Smooth muscle cell (in vitro differentiated cells): ENCODE data around the gene SHKBP1. TPM values are rescaled to one million over a fixed set of nuclear protein-coding genes. Genes with fewer than 3 reads are reported as not detected.

Experiments used
- DNase-seq: peaks from one replicate; lab custom pipeline; 2025; ENCODE audit not compliant: unreplicated experiment; lab: John Stamatoyannopoulos, UW
- H2AFZ ChIP-seq: fragments of 200-600 bp; sonication (generic); 2 replicates; pipeline ENCODE4 v1.6.0; 2016; ENCODE audit warnings: antibody characterized with exemption, low read depth, mild to moderate bottlenecking
- H3F3A ChIP-seq: fragments of 200-600 bp; sonication (generic); 2 replicates; pipeline ENCODE4 v1.6.0; 2017; ENCODE audit warnings: antibody characterized with exemption, low read depth
- H3K27ac ChIP-seq: fragments of 200-600 bp; sonication (generic); 2 replicates; pipeline ENCODE4 v1.5.1; 2016; ENCODE audit warnings: low read depth, mild to moderate bottlenecking
- H3K27me3 ChIP-seq: fragments of 200-600 bp; sonication (generic); 2 replicates; pipeline ENCODE4 v1.6.1; 2016; ENCODE audit warnings: low read depth, mild to moderate bottlenecking
- H3K36me3 ChIP-seq: fragments of 200-600 bp; sonication (generic); 2 replicates; pipeline ENCODE4 v1.5.1; 2016; ENCODE audit warnings: low read depth
- H3K4me1 ChIP-seq: fragments of 200-600 bp; sonication (generic); 2 replicates; pipeline ENCODE4 v1.5.1; 2016; ENCODE audit warnings: low read depth
- H3K4me2 ChIP-seq: fragments of 200-600 bp; sonication (generic); 2 replicates; pipeline ENCODE4 v1.6.0; 2016; ENCODE audit warnings: mild to moderate bottlenecking
- H3K4me3 ChIP-seq: fragments of 200-600 bp; sonication (generic); 2 replicates; pipeline ENCODE4 v1.5.1; 2016; ENCODE audit warnings: mild to moderate bottlenecking
- H3K79me2 ChIP-seq: fragments of 200-600 bp; sonication (generic); 2 replicates; pipeline ENCODE4 v1.6.0; 2016; ENCODE audit warnings: low read depth, mild to moderate bottlenecking
- H3K9ac ChIP-seq: fragments of 200-600 bp; sonication (generic); 2 replicates; pipeline ENCODE4 v1.6.0; 2016; ENCODE audit warnings: low read depth
- H3K9me3 ChIP-seq: fragments of 200-600 bp; sonication (generic); replicated peaks from 2 replicates; pipeline ENCODE4 v1.5.1; 2016; ENCODE audit warnings: low read depth
- H4K20me1 ChIP-seq: fragments of 200-600 bp; sonication (generic); 2 replicates; pipeline ENCODE4 v1.6.0; 2016; ENCODE audit warnings: low read depth
- CTCF ChIP-seq: fragments of 200-600 bp; sonication (generic); IDR thresholded peaks from 2 replicates; pipeline ENCODE4 v1.5.1; 2017; ENCODE audit warnings: borderline replicate concordance, mild to moderate bottlenecking, antibody characterized with exemption; ENCODE audit not compliant: insufficient read depth, poor library complexity, severe bottlenecking
- WGBS: methylation state at CpG from one replicate; pipeline ENCODE4 v1.1.7; 2016; ENCODE audit warnings: low lambda C conversion rate; 5-methylcytosine and 5-hydroxymethylcytosine counted together
- polyA plus RNA-seq: library from polyadenylated mRNA; unstranded; fragments of >200 nt; fragmentation: Nextera tagmentation; extraction: Ambion mirVana; gene quantifications from 2 replicates; pipeline ENCODE4 v1.2.1, GENCODE V29; 2016
- total RNA-seq: library from RNA; depleted of rRNA; stranded (reverse); fragments of >200 nt; gene quantifications from 2 replicates; pipeline ENCODE4 v1.2.3, GENCODE V29; 2014

SHKBP1 gene
- total and polyA plus RNA-seq, 2 experiments from 2014 or later: 40.9 to 90.8 TPM

GRCh38 chr19:40565355-40565754 lies 11.3 kb upstream of the SHKBP1 start:
- H3K79me2 ChIP-seq: no peaks in the 10 kb centered on the region
- H3K27ac ChIP-seq: no peak overlapping the region
- 88% methylated on average over 7 of the region's 7 CpGs for WGBS
- no peak overlapping the region for H2AFZ ChIP-seq
- no peaks in the 10 kb centered on the region for H3F3A ChIP-seq
- peaks cover 9% of the 10 kb centered on the region for H3K4me1 ChIP-seq
- no peak overlapping the region for H3K4me3 ChIP-seq
- no peak for DNase-seq
- no peaks in the 10 kb centered on the region for H3K36me3 ChIP-seq
- no peaks in the 10 kb centered on the region for H4K20me1 ChIP-seq
- no peaks in the 10 kb centered on the region for H3K9me3 ChIP-seq
- no peak overlapping the region for H3K9ac ChIP-seq
- peaks cover 74% of the 10 kb centered on the region for H3K27me3 ChIP-seq
- TF ChIP-seq CTCF: no peak
- no peak overlapping the region for H3K4me2 ChIP-seq

- Histone ChIP-seq H3K9me3 (no peaks in the 10 kb centered on the region), H3K27me3 (peaks cover 73% of the 10 kb centered on the region), H3K79me2 (no peaks in the 10 kb centered on the region), H3F3A (peaks cover under 1% of the 10 kb centered on the region), H4K20me1 (no peaks in the 10 kb centered on the region), H3K4me3 (no peak overlapping the region), H3K4me1 (peaks cover 9% of the 10 kb centered on the region), H2AFZ (no peak overlapping the region), H3K9ac (no peak overlapping the region), H3K27ac (no peak overlapping the region), H3K36me3 (no peaks in the 10 kb centered on the region), H3K4me2 (no peak overlapping the region)
- 92% methylated on average over 14 of the region's 14 CpGs for WGBS
- no peak for DNase-seq
- TF ChIP-seq CTCF: no peak
Measured at GRCh38 chr19:40565910-40566495, 10.7 kb upstream of the SHKBP1 start.

GRCh38 chr19:40567040-40567749 lies 9.5 kb upstream of the SHKBP1 start:
- Histone ChIP-seq H3K9ac (no peak overlapping the region), H3K36me3 (no peaks in the 10 kb centered on the region), H3K4me1 (peaks cover 9% of the 10 kb centered on the region), H2AFZ (no peak overlapping the region), H3K27ac (no peak overlapping the region), H3K4me3 (peak overlapping the region; percentile 40), H3K4me2 (peak overlapping the region; percentile 86), H3F3A (peaks cover 8% of the 10 kb centered on the region), H3K27me3 (peaks cover 65% of the 10 kb centered on the region), H4K20me1 (no peaks in the 10 kb centered on the region), H3K9me3 (no peaks in the 10 kb centered on the region), H3K79me2 (no peaks in the 10 kb centered on the region)
- no peak for DNase-seq
- TF ChIP-seq CTCF: no peak
- WGBS: 43% methylated on average over 20 of the region's 20 CpGs
